Measurements from ENCODE around the gene ALOXE3.

Gene ALOXE3

DNA sequence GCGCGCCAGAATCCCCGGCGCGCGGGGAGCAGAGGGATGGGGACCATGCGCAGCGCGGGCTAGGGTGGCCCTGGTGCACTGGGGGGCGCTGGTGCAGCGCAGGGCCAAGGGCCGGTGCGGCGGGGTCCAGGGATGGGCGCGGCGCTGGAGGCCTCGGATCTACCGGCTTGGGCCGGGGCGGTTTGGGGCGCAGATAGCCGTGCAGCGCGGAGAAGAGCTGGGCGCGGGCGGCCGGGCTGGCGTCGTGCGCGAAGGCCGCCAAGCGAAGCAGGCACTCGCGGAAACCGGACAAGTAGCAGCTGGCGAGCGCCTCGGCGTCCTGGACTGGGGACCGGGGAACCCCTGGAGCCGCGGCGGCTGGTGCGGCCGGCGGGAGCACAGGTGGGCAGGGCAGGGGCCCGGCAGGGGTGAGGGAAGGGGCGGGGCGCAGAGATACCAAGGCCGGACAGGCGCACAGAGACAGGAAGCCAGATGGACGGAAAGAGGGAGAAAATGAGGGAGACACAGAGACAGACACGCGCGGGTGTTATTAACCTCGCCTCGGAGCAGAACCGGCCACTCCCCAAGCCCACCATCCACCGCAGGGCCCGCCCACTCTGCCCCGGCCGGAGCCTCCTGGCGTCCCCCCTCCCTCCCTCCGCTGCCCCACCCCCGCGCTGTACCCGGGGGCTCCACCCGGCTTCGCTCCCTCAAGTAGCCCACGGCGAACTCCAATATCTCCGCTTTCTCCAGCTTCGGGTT is 3.5 kb upstream of the ALOXE3 start:
- TF ChIP-seq SP1 (IDR thresholded peaks at IDR 0.05) (no peak), BHLHE40 (IDR thresholded peaks at IDR 0.05; ENCODE audit: borderline replicate concordance) (no peak), CTBP1 (IDR thresholded peaks at IDR 0.05; ENCODE audit: borderline replicate concordance) (no peak), TARDBP (IDR thresholded peaks at IDR 0.05) (no peak), L3MBTL2 (conservative IDR thresholded peaks at IDR 0.05) (peak; percentile 42), NFRKB (IDR thresholded peaks at IDR 0.05) (no peak), FOXM1 (IDR thresholded peaks at IDR 0.05; ENCODE audit: borderline replicate concordance) (no peak)
- CTCF ChIA-PET = interaction anchor here (0.6 to 1.3 kb wide), 7 partner anchors 35 to 132 kb away, joined by 3 to 4 read pairs (median 3); no protein-coding TSS in a partner anchor
- no peak for DNase-seq (ENCODE audit: extremely low spot score)
- POLR2A ChIA-PET = interaction anchor here (0.6 to 1.0 kb wide), 3 partner anchors 35 to 64 kb away, joined by 3 to 8 read pairs (median 7); no protein-coding TSS in a partner anchor

GRCh38 chr17:8121407-8121680 is 3.0 kb upstream of the ALOXE3 start:
- no peak for DNase-seq (ENCODE audit: extremely low spot score)
- ChIA-PET CTCF (interaction anchor here (0.6 kb wide), 1 partner anchor 132 kb away, joined by 3 read pairs; no protein-coding TSS in a partner anchor), POLR2A (interaction anchor here (1.0 kb wide), 1 partner anchor 35 kb away, joined by 7 read pairs; no protein-coding TSS in a partner anchor)
- TF ChIP-seq PKNOX1 (IDR thresholded peaks at IDR 0.05) (no peak), NFRKB (IDR thresholded peaks at IDR 0.05) (no peak), HDGF (IDR thresholded peaks at IDR 0.05; ENCODE audit: borderline replicate concordance) (no peak), ZNF384 (IDR thresholded peaks at IDR 0.05) (no peak), ELF4 (IDR thresholded peaks at IDR 0.05) (no peak), L3MBTL2 (conservative IDR thresholded peaks at IDR 0.05) (no peak), BHLHE40 (IDR thresholded peaks at IDR 0.05; ENCODE audit: borderline replicate concordance) (no peak), LEF1 (IDR thresholded peaks at IDR 0.05; ENCODE audit: borderline replicate concordance) (no peak), FOXK2 (IDR thresholded peaks at IDR 0.05) (no peak), TARDBP (IDR thresholded peaks at IDR 0.05) (no peak), SUZ12 (IDR thresholded peaks at IDR 0.05) (no peak), SP1 (IDR thresholded peaks at IDR 0.05) (no peak), ARNT (IDR thresholded peaks at IDR 0.05) (no peak), FOXM1 (IDR thresholded peaks at IDR 0.05; ENCODE audit: borderline replicate concordance) (no peak)

GRCh38 chr17:8120520-8121406 is 2.4 kb upstream of the ALOXE3 start:
- peak; percentile 66 for DNase-seq (ENCODE audit: extremely low spot score)
- POLR2A ChIA-PET = interaction anchor here (0.6 to 3.1 kb wide), 9 partner anchors 36 to 175 kb away, joined by 3 to 22 read pairs (median 5); partner anchors contain the start of genes AURKB, BORCS6, SLC25A35 and TMEM107
- peak; percentile 53 for TF ChIP-seq L3MBTL2 (conservative IDR thresholded peaks at IDR 0.05)
- no peak for TF ChIP-seq CTBP1 (IDR thresholded peaks at IDR 0.05; ENCODE audit: borderline replicate concordance)
- CTCF ChIA-PET = interaction anchor here (0.6 to 3.1 kb wide), 11 partner anchors 11 to 131 kb away, joined by 3 to 13 read pairs (median 4); no protein-coding TSS in a partner anchor

DNA sequence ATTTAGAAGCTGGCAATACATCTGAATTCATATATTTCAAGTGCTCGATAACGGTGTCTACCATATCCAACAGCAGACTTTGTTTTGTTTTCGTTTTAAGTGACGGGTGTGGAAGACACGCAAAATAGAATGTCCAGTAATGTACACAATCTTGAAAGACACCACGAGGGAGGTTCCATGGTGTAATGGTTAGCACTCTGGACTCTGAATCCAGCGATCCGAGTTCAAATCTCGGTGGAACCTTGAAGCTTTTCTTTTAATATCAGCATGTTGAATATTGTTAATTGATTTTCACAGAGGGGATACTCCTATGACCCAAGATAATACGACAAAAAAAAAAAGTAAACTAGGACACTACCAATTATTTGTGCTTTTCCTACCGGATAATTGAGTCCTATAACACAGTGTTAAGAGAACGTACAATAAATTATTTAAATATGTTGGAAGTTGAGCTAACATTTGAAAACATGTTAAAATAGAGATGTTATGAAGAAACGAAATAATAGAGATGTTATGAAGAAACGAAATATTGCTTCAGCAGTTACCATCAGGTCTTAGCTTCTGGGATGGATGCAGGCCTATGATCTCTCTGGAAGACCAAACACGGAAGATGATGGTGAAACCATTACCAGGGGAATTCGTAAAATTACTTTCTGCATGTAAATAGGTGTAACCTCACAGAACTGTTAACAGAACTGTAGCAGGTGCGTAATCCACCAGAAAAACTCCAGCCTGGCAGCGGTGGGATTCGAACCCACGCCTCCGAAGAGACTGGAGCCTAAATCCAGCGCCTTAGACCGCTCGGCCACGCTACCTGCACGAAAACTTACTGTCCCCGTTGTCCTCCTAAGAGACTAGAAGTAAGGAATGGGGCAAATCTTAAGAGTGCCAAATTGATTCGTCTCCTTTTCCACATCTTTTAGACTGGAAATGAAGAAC is 1.5 kb upstream of the ALOXE3 start:
- ChIA-PET CTCF (interaction anchor here (0.7 to 3.1 kb wide), 24 partner anchors 10 to 289 kb away, joined by 3 to 13 read pairs (median 4); no protein-coding TSS in a partner anchor), POLR2A (interaction anchor here (0.6 to 3.1 kb wide), 15 partner anchors 20 to 176 kb away, joined by 3 to 22 read pairs (median 3); partner anchors contain the start of genes AURKB, BORCS6, CTC1 and SLC25A35)
- no peak for TF ChIP-seq NFRKB (IDR thresholded peaks at IDR 0.05)
- TF ChIP-seq ARNT (IDR thresholded peaks at IDR 0.05) = peak; percentile 36; the same call in 1 of the 2 replicates
- no peak for TF ChIP-seq LEF1 (IDR thresholded peaks at IDR 0.05; ENCODE audit: borderline replicate concordance)
- TF ChIP-seq HDGF (IDR thresholded peaks at IDR 0.05; ENCODE audit: borderline replicate concordance) = no peak
- peak; percentile 78 for TF ChIP-seq PKNOX1 (IDR thresholded peaks at IDR 0.05)
- no peak for TF ChIP-seq SP1 (IDR thresholded peaks at IDR 0.05)
- TF ChIP-seq L3MBTL2 (conservative IDR thresholded peaks at IDR 0.05) = no peak
- peak; percentile 52; the same call in 1 of the 2 replicates for TF ChIP-seq FOXM1 (IDR thresholded peaks at IDR 0.05; ENCODE audit: borderline replicate concordance)
- 0 out of 2 replicates have a peak, but pooled peaks have one; percentile 8 for TF ChIP-seq TARDBP (IDR thresholded peaks at IDR 0.05)
- TF ChIP-seq CTBP1 (IDR thresholded peaks at IDR 0.05; ENCODE audit: borderline replicate concordance) = no peak
- no peak for TF ChIP-seq FOXA1 (IDR thresholded peaks at IDR 0.05)
- DNase-seq (ENCODE audit: extremely low spot score) = no peak

DNA sequence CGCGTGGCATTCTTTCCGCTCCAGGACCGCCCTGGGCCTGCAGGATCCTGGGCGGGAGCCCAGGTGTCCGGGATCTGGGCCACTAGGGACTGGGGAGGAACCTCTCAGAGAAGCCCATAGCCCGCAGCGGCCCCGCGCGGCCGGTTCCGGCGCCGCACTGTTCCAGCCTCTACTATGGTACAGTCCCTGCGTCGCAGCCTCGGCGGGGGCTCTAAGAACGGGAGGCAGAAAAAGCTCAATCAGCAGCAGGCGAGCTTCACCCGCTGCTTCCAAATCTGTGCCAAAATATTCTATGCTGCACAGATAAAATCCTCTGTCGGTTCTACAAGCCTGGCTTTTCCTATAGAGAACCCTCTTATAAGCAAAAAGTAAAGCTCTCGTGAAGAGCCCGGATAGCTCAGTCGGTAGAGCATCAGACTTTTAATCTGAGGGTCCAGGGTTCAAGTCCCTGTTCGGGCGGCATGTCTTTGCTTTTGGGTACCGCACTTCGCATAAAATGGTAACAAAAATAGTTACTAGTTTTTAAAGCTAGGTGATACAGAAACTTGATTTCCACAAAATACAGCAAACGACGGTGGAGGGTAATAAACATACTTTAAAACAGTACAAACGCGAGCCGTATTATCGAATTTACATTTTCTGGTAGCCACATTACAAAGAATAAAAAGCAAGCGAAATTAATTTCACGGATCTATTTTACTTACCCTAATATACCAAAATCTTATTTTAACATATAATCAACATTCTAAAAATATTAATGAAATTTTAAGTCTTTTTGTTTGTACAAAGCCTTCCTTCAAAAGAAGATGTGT is 661 bp upstream of the ALOXE3 start:
- DNase-seq (ENCODE audit: extremely low spot score) = peak; percentile 81
- TF ChIP-seq ZNF384 (IDR thresholded peaks at IDR 0.05) (no peak), FOXM1 (IDR thresholded peaks at IDR 0.05; ENCODE audit: borderline replicate concordance) (no peak), PKNOX1 (IDR thresholded peaks at IDR 0.05) (no peak), BHLHE40 (IDR thresholded peaks at IDR 0.05; ENCODE audit: borderline replicate concordance) (no peak), SP1 (IDR thresholded peaks at IDR 0.05) (no peak), NFRKB (IDR thresholded peaks at IDR 0.05) (no peak), SUZ12 (IDR thresholded peaks at IDR 0.05) (no peak)
- ChIA-PET POLR2A (interaction anchor here (0.6 to 3.1 kb wide), 13 partner anchors 10 to 177 kb away, joined by 3 to 22 read pairs (median 5); partner anchors contain the start of genes AURKB, BORCS6, CTC1 and SLC25A35), CTCF (interaction anchor here (0.5 to 3.1 kb wide), 29 partner anchors 8 to 500 kb away, joined by 3 to 13 read pairs (median 3); partner anchors contain the start of gene PER1)
